Measurements from ENCODE around the gene HOXA10. TPM values are rescaled to one million over a fixed set of nuclear protein-coding genes. Genes with fewer than 3 reads are reported as not detected.

Gene HOXA10
- total RNA-seq, 1 donor from 2014 or later, result not detected

GRCh38 chr7:27148031-27148755 is 25.9 kb downstream of the HOXA10 start:
- intact Hi-C loops (cut with micrococcal nuclease), result no loop called here

- intact Hi-C loops (cut with micrococcal nuclease), result no loop called here
Observed at GRCh38 chr7:27147199-27148030, 26.7 kb downstream of the HOXA10 start, which contains the start of gene HOXA6. TSS of gene HOXA6 (minus strand) at chr7:27147774. CDS start at chr7:27147749, 25 bp downstream.

- intact Hi-C loops (cut with micrococcal nuclease), result no loop called here
Observed at GRCh38 chr7:27146491-27147198, 27.5 kb downstream of the HOXA10 start.

GRCh38 chr7:27145914-27146412 is 28.2 kb downstream of the HOXA10 start:
- intact Hi-C loops (cut with micrococcal nuclease), result no loop called here

GRCh38 chr7:27145165-27145913 is 28.8 kb downstream of the HOXA10 start:
- intact Hi-C loops (cut with micrococcal nuclease), result no loop called here

GRCh38 chr7:27144781-27145164 is 29.3 kb downstream of the HOXA10 start:
- intact Hi-C loops (cut with micrococcal nuclease), result no loop called here

- intact Hi-C loops (cut with micrococcal nuclease), result no loop called here
Observed at GRCh38 chr7:27143950-27144780, 30.0 kb downstream of the HOXA10 start.

- intact Hi-C loops (cut with micrococcal nuclease), result no loop called here
Observed at GRCh38 chr7:27143023-27143949, 30.8 kb downstream of the HOXA10 start, which contains the start of gene HOXA5. TSS of gene HOXA5 (minus strand) at chr7:27143681. CDS start at chr7:27143607, 74 bp downstream.

- intact Hi-C loops (cut with micrococcal nuclease), result no loop called here
Observed at GRCh38 chr7:27142580-27143022, 31.5 kb downstream of the HOXA10 start.

GRCh38 chr7:27141923-27142579 is 32.1 kb downstream of the HOXA10 start:
- intact Hi-C loops (cut with micrococcal nuclease), result no loop called here

GRCh38 chr7:27141137-27141922 is 32.8 kb downstream of the HOXA10 start:
- intact Hi-C loops (cut with micrococcal nuclease), result no loop called here

- intact Hi-C loops (cut with micrococcal nuclease), result no loop called here
Observed at GRCh38 chr7:27140126-27140857, 33.8 kb downstream of the HOXA10 start.

GRCh38 chr7:27139334-27140125 is 34.6 kb downstream of the HOXA10 start:
- intact Hi-C loops (cut with micrococcal nuclease), result no loop called here

- intact Hi-C loops (cut with micrococcal nuclease), result no loop called here
Observed at GRCh38 chr7:27138985-27139333, 35.2 kb downstream of the HOXA10 start.

- intact Hi-C loops (cut with micrococcal nuclease), result no loop called here
Observed at GRCh38 chr7:27138472-27138871, 35.6 kb downstream of the HOXA10 start.
